GM12878 (cell line): ENCODE data around the gene IER5L.

Source experiments
- CHD2 ChIP-seq: IDR thresholded peaks from 2 replicates; pipeline ENCODE4 v1.6.1; 2011; ENCODE audit warnings: low read depth, low read length, improper control_type of control experiment, borderline replicate concordance
- DPF2 ChIP-seq: fragments of 450-650 bp; IDR thresholded peaks from 2 replicates; pipeline ENCODE4 v1.6.1; 2017; ENCODE audit warnings: mild to moderate bottlenecking
- JUND ChIP-seq: IDR thresholded peaks from 2 replicates; pipeline ENCODE4 v1.6.1; 2012; ENCODE audit warnings: low read depth, mild to moderate bottlenecking, low read length, improper control_type of control experiment, moderate library complexity
- POU2F2 ChIP-seq: IDR thresholded peaks from 3 replicates; pipeline ENCODE4 v1.6.1; 2011; ENCODE audit warnings: low read depth, mild to moderate bottlenecking, low read length, borderline replicate concordance
- WRNIP1 ChIP-seq: IDR thresholded peaks from 2 replicates; pipeline ENCODE4 v1.6.1; 2011; ENCODE audit warnings: low read depth, low read length, improper control_type of control experiment, borderline replicate concordance
- YY1 ChIP-seq: IDR thresholded peaks from 2 replicates; pipeline ENCODE4 v1.6.1; 2011; ENCODE audit warnings: low read depth, mild to moderate bottlenecking, low read length
- TF ChIP-seq, protein P1 (sequence below): IDR thresholded peaks from 2 replicates; pipeline ENCODE4 v1.6.1; 2011; ENCODE audit warnings: low read depth, low read length, improper control_type of control experiment, borderline replicate concordance
- TF ChIP-seq, protein P2 (sequence below), 3 experiments: IDR thresholded peaks in 2 of 3; conservative IDR thresholded peaks in 1 of 3; 2 replicates each; pipeline ENCODE4 v1.5.1; 2011; ENCODE audit warnings: low read depth in 3 of 3, low read length in 3 of 3, mild to moderate bottlenecking in 3 of 3, control low read depth in 2 of 3, moderate library complexity in 2 of 3, inconsistent platforms in 1 of 3, mixed read lengths in 1 of 3; ENCODE audit not compliant: control insufficient read depth in 2 of 3, insufficient read depth in 1 of 3; ENCODE audit errors: extremely low read depth in 1 of 3

DNA sequence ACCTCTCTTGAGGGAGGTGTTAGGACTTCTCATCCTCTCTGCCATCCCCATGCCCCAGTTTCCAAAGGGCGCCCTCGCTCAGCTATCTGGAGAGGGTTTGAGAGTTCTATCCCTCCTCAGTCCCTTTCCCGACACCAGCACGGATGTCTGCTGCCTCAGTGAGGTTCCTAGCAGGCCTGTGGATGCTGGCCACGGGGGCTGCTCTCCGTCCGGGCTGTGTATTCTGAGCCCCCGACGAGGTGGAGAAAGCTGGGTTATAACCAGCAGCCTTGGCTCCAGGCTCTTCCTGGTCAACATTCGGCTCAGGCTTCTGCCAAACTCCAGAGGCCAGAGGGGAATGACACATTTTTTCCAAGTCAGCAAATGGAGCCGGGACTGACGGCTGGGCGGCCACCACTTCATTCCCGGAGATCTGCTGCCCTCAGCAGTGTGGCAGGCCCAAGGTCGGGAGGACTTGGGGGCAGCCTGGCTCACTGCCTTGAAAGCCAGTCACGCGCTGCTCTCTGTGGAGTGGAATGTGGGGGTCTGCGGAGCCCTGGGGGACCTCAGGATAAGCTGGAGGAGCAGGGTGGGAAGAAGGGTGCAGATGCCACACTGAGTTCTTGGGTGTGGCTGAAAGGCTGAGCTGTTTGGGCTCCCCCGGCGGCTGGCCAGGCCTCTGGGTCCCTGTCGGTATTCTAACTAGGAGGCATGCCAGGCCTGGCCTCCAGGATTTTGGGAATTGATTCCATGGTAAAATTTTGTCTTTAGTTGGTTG lies 39.4 kb downstream of the IER5L start:
- TF ChIP-seq, protein P1, sequence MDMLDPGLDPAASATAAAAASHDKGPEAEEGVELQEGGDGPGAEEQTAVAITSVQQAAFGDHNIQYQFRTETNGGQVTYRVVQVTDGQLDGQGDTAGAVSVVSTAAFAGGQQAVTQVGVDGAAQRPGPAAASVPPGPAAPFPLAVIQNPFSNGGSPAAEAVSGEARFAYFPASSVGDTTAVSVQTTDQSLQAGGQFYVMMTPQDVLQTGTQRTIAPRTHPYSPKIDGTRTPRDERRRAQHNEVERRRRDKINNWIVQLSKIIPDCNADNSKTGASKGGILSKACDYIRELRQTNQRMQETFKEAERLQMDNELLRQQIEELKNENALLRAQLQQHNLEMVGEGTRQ, result no peak
- TF ChIP-seq, protein P2, sequence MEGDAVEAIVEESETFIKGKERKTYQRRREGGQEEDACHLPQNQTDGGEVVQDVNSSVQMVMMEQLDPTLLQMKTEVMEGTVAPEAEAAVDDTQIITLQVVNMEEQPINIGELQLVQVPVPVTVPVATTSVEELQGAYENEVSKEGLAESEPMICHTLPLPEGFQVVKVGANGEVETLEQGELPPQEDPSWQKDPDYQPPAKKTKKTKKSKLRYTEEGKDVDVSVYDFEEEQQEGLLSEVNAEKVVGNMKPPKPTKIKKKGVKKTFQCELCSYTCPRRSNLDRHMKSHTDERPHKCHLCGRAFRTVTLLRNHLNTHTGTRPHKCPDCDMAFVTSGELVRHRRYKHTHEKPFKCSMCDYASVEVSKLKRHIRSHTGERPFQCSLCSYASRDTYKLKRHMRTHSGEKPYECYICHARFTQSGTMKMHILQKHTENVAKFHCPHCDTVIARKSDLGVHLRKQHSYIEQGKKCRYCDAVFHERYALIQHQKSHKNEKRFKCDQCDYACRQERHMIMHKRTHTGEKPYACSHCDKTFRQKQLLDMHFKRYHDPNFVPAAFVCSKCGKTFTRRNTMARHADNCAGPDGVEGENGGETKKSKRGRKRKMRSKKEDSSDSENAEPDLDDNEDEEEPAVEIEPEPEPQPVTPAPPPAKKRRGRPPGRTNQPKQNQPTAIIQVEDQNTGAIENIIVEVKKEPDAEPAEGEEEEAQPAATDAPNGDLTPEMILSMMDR (IDR thresholded peaks at IDR 0.05 in 2 of 3, conservative IDR thresholded peaks at IDR 0.05 in 1 of 3; ENCODE audit: control insufficient read depth in 2 of 3, extremely low read depth in 1 of 3, insufficient read depth in 1 of 3, low read depth in 3 of 3, low read length in 3 of 3), result no peak
- TF ChIP-seq DPF2 (no peak), CHD2 (no peak), WRNIP1 (no peak), JUND (no peak), YY1 (no peak), POU2F2 (no peak)
